Measurements from ENCODE around the gene SSNA1.

The SSNA1 gene

GRCh38 chr9:137168904-137169856 is 19.3 kb upstream of the SSNA1 start:
- DNase-seq: no peak

GRCh38 chr9:137169896-137170358 is 18.5 kb upstream of the SSNA1 start, which contains the start of gene LRRC26:
TSS of gene LRRC26 (minus strand) at chr9:137170051. CDS start at chr9:137169943, 108 bp downstream.
- DNase-seq: no peak

- no peak for DNase-seq
Observed at GRCh38 chr9:137170486-137171148, 17.9 kb upstream of the SSNA1 start.

DNA sequence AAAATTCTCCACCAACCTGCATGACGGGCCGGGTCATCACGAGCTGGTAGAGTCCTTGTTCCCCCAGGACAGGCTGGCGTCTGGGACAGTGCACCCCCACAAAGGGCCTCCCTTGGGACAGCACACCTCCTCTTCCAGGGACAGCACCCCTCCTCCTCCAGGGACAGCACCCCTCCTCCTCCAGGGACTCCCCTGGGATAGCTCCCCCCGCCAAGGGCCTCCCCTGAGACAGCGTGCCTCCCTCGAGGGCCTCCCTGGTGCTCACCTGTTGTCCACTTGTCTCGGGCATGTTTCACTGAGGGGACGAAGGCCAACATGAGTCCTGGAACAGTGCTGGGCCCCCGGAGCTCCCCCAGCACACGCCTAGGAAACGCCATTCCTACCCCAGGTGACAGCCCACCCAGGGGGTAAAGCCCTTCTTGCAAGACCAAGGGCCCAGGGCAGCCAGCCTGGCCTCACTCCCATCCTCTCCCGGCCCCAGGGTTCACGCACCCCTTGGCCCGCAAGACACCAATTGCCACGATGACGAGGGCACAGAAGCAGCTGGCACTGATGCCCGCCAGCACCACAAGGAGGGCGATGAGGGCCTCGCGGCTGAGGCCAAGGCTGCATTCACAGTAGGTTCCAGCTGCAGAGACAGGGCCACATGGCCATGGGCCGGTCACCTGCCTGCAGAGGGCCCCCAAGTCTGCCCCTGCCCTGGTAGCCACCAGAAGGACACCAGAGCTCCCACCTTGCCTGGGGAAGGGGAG is 17.2 kb upstream of the SSNA1 start:
- no peak for DNase-seq

- DNase-seq: no peak
Observed at GRCh38 chr9:137172901-137173795, 15.3 kb upstream of the SSNA1 start.

DNA sequence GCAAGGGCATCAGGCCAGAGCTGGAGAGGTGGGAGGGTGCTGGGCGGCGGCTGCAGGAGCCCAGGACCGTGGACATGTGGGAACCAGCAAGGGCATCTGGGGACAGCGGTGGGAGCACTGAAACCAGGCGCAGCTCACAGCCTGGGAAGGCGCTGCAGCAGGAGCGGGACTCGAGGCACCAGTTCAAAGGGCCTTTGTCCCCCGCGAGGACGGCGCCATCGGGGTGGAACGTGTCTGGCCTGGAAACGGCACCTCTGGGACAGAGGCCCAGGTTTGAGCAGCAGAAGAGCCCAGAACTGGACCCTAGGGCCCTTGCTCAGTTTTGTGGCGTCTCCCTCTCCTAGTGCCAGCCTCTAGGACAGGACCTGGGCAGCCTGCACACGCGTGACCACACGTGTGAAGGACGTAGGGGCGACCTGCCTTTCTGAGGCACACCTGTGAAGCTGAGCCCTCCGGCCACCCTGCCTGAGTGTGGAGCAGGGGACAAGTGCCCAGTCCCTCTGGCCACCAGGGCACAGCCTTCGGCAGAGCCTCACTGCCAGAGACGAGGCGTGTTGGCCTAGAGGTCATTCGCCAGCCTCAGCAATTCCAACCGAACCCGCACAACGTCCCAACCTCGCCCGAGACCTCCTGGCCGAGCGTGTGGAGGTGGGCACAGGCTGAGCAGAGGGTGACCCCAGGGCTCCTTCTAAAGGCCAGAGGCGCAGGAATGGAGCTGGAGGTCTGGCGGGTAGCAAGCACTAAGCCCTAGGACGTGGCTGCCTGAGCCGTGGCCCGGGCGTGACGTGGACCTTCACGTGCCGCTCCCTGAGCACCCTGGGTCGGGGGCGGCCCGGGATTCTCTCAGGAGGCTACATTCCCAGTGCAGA is 14.4 kb upstream of the SSNA1 start:
- no peak for DNase-seq

GRCh38 chr9:137174722-137175293 is 13.7 kb upstream of the SSNA1 start:
- no peak for DNase-seq

- no peak for DNase-seq
Observed at GRCh38 chr9:137175345-137175961, 13.0 kb upstream of the SSNA1 start.

DNA sequence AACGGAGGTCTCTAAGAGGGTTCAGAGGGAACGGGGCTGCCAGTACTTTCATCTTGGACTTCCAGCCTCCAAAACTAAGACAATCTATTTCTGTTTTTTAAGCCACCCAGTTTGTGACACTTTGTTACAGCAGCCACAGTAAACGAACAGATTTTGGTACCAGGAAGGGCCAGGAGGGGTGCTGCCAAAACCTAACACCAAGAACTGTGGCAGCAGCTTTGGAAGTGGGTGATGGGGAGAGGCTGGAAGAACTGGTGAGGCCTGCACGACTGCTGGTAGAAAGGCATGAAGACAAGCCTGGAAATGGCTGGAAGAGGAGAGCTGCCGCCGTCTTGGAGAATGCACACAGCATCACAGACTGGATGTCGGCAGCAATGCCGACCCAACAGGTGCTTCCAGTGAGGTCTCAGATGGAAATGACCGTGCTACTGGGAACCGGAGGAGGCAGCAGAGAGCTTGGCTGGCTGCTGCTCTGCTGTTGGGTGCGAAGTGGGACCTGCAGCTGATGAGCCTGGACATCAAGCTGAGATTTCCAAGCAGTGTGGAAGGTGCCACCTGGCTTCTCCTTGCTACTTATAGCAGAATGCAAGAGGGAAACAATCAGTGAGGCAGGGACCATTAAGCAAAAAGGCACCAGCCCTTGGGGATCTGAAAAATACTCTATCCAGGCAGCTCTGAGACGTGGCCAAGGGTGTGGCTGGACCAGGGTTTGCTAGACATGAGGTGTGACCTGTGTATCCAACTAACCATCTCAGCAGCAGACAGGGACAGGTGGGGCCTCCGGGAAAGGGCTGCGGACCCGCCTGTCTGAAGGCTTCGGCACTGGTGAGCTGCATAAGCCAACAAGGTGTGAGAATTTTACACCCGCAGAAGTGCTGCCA is 11.9 kb upstream of the SSNA1 start:
- no peak for DNase-seq

DNA sequence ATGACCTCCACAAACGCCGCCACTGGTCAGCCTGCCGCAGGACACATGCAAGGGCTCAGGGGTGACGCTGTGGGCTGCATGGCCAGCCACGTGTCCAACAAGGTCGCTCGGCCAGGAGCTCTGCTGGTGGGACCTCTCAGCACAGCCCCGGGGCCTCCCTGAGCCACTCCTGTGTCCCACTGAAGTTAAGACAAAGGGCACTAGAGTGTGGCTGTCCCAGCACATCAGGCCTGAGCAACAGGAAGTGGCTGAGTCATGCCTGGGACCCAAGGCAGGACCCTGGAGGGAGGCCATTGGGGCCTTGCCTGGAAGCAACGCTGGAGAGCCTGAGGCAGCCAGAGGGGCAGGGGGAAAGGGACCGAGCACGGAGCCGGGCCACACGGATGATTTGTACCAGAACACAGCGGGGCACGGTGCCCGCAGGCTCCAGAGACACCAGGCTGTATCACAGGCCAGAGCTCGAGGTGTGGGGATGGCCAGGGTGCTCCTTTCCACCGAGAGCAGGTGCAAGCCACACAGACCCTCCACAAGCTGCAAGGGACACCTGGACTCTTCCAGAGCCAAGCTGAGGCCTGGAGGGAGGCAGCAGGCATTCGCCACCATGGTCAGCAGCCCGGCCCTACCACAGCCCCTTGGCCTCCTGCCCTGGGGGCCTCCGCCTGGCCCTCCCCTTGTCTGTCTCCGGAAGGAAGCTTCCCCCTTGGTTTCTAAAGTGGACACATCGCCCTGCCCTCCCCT is 10.1 kb upstream of the SSNA1 start:
- no peak for DNase-seq

GRCh38 chr9:137178939-137179630 is 9.4 kb upstream of the SSNA1 start:
- DNase-seq: no peak

DNA sequence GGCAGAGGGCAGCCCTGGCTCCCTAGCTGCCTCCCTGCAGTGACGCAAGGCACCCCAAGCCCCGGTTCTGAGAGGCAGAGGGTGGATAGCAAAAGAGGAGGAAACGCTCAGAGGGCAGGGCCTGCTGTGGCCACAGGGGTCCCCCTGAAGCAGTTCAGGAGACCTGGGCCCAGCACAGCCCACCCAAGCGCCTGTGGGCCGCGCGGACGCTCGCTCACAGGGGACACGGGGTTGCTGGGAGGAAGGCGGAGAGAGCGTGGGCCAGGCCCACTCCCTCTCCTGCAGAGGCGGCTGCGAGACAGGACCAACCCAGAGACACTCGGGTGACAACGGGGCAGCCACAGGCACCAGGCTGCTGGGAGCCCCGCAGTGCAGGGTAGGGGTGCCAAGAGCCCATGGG is 8.7 kb upstream of the SSNA1 start:
- no peak for DNase-seq

DNA sequence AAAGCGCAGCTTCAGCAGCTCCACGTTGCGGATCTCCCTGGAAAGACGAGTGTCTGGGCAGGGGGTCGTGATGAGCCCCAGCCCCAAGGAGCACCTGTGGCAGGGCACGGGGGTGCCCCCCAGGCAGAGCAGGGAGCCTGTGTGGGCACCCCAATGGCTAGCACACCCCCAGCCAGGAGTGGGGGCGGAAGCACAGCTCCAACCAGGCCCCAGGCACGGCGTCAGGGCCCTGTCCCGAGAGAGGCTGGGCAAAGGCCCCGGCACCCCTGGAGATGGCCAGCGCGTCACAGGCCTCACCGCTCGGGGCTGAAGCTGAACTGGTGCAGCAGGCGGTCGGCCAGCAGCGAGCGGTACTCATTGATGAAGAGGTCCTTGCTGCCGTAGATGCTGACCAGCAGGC is 8.0 kb upstream of the SSNA1 start:
- no peak for DNase-seq

DNA sequence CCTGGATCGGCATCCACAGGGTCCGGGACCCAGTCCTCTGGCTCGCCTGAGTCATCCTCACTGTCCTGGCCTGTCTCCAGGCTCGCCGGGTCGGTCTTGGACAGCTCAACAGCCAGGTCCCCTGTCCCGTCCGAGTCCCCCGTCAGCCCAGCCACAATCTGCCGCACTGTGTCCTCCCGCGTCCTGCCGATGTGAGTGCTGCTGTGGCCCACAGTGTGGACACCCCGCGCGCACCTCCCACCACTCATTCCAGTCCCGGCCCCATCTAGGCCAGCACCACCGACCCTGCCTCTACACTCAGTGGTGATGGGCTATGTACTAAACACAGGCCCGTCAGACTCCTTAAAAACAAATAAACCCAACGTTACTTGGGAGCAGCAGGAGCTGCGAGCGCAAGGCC is 6.8 kb upstream of the SSNA1 start:
- DNase-seq: no peak

- DNase-seq: no peak
Observed at GRCh38 chr9:137182836-137183235, 5.6 kb upstream of the SSNA1 start.

GRCh38 chr9:137183980-137184595 is 4.4 kb upstream of the SSNA1 start:
- no peak for DNase-seq

DNA sequence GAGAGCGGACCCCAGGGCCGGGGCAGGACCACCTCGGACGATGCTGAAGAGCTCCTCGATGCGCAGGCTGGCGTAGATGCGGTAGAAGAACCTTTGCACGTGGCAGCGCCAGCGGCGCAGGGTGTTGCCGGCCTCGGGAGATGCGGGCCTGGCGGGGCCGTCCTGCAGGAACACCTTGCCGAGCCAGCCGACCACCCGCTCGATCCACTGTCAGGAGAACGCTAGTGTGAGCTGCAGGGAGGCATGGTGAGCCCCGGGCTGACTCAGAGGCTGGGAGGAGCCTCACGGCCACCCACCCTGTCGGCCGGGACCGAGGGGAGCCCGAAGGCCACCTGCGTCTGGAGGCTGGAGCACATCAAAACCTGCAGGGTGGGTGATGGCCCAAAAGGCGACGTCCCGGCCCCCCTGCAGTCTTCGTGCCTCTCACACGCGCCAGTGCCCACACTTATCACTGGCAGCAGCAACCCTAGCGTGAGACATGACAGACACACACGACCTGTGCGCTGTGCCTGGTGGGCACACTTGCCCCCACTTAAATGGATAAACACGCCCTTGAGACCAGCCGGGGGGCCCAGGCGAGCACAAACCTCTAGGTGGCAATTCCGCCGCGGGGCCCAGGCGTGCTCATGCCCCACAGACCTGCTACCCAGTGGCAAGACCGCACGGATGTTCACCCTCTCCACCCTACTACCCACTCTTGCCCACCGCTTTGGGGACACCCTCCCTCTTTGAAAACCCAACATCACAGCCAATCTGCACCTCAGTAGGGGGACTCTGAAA is 3.4 kb upstream of the SSNA1 start:
- no peak for DNase-seq
